GOT3 (cell line): Measurements from ENCODE around the gene TM7SF3.
"Not testable (repeated sequence)": the region's sequence is repeated elsewhere in the genome, so short reads cannot be mapped to it uniquely, and the experiment has no call there.

Experiments used
- DNase-seq: peaks from one replicate; lab custom pipeline; 2025; ENCODE audit warnings: mixed read lengths; lab: John Stamatoyannopoulos, UW

TM7SF3 gene

GRCh38 chr12:26978801-26979200 lies 35.4 kb downstream of the TM7SF3 start:
- DNase-seq: no peak

- no peak for DNase-seq
These were observed 37.5 kb downstream of the TM7SF3 start for GRCh38 chr12:26976687-26977086.

GRCh38 chr12:26971963-26972362 lies 42.2 kb downstream of the TM7SF3 start:
- no peak for DNase-seq

GRCh38 chr12:26970136-26970535 lies 44.0 kb downstream of the TM7SF3 start:
- no peak for DNase-seq

- DNase-seq: no peak
These were observed 47.3 kb downstream of the TM7SF3 start for GRCh38 chr12:26966842-26967241.

- DNase-seq: no peak
These were observed 50.8 kb downstream of the TM7SF3 start for GRCh38 chr12:26963413-26963812.

- no peak for DNase-seq
These were observed 52.4 kb downstream of the TM7SF3 start for GRCh38 chr12:26961803-26962202.

GRCh38 chr12:26961391-26961790 lies 52.8 kb downstream of the TM7SF3 start:
- DNase-seq: not testable (repeated sequence)

GRCh38 chr12:26954027-26954426 lies 60.2 kb downstream of the TM7SF3 start:
- DNase-seq: no peak

- no peak for DNase-seq
These were observed 60.7 kb downstream of the TM7SF3 start for GRCh38 chr12:26953447-26953846.

GRCh38 chr12:26948309-26948708 lies 65.9 kb downstream of the TM7SF3 start:
- no peak for DNase-seq

- no peak for DNase-seq
These were observed 73.0 kb downstream of the TM7SF3 start for GRCh38 chr12:26941215-26941594.

- DNase-seq: no peak
These were observed 73.5 kb downstream of the TM7SF3 start for GRCh38 chr12:26940516-26941214.

- no peak for DNase-seq
These were observed 74.2 kb downstream of the TM7SF3 start for GRCh38 chr12:26939953-26940352.

- DNase-seq: no peak
These were observed 74.9 kb downstream of the TM7SF3 start for GRCh38 chr12:26939192-26939832.

GRCh38 chr12:26938701-26939062 lies 75.5 kb downstream of the TM7SF3 start:
- no peak for DNase-seq

- DNase-seq: peak; percentile 95
These were observed 76.1 kb downstream of the TM7SF3 start, which contains the start of the genes FGFR1OP2 and INTS13 for GRCh38 chr12:26937863-26938700. Gene FGFR1OP2, plus strand, starts transcription at chr12:26938470. Its CDS starts 15,689 bp downstream, at chr12:26954159. Gene INTS13, minus strand, starts transcription at chr12:26937981. Its CDS starts 1,178 bp downstream, at chr12:26936803.

GRCh38 chr12:26937443-26937862 lies 76.7 kb downstream of the TM7SF3 start:
- no peak for DNase-seq

GRCh38 chr12:26936559-26937442 lies 77.4 kb downstream of the TM7SF3 start:
- no peak for DNase-seq

- DNase-seq: no peak
These were observed 78.4 kb downstream of the TM7SF3 start for GRCh38 chr12:26935636-26936378.

- no peak for DNase-seq
These were observed 84.6 kb downstream of the TM7SF3 start for GRCh38 chr12:26929590-26929989.
